ENCODE results near the gene TECPR2. TPM values are rescaled to one million over a fixed set of nuclear protein-coding genes. Genes with fewer than 3 reads are reported as not detected.

Gene TECPR2
- total and polyA plus RNA-seq, 10 of the 15 experiments (the other 5 are each of a cell fraction or from before 2014, with no cell fraction given): 0.15 to 10.0 (median 3.0) TPM

DNA sequence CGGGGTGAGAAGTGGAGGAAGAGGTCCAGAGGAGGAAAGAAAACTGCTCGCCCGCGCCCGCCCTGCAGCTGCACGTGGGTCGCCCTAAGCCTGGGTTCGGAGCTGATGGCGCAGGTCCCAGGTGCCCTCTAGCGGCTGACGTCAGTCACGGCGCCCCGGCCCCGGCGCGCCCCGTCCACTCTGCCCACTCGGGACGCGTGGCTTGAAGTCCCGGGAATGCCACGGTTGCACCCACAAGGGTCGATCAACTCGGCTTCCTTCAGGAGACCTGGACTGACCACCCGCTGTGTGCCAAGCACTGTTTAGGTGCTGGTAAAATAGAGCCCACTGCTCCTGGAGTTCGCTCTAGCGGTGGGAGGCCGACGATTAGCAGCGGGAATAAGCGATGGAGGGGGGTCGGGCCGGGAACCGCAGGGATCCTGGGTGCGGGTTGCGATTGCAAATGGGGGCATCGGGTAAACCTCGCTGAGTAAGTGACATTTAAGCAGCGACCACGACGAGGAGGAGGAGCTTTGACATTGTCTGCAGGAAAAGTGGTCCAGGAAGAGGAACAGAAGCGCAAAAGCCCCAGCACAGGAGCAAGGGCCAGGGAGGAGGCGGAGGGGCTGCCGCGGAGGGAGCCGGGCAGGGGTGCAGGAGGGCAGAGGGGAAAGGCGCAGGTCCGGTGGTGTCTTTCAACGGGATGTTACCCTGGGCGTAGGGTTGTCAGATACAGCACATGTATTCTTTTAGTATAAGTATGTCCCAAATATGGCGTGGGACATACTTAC lies 48.3 kb upstream of the TECPR2 start (continued):
- TF ChIP-seq MEF2B (IDR thresholded peaks at IDR 0.05; ENCODE audit: partially characterized antibody, poor library complexity, severe bottlenecking): peak; percentile 12
- peak; percentile 89 for TF ChIP-seq RAD21 (IDR thresholded peaks at IDR 0.05; ENCODE audit: insufficient read depth, low read depth, low read length)
- no peak for TF ChIP-seq MLLT1 (IDR thresholded peaks at IDR 0.05)
- TF ChIP-seq ZNF384 (IDR thresholded peaks at IDR 0.05; ENCODE audit: borderline replicate concordance, low read depth, low read length): no peak
- TF ChIP-seq, protein P1, sequence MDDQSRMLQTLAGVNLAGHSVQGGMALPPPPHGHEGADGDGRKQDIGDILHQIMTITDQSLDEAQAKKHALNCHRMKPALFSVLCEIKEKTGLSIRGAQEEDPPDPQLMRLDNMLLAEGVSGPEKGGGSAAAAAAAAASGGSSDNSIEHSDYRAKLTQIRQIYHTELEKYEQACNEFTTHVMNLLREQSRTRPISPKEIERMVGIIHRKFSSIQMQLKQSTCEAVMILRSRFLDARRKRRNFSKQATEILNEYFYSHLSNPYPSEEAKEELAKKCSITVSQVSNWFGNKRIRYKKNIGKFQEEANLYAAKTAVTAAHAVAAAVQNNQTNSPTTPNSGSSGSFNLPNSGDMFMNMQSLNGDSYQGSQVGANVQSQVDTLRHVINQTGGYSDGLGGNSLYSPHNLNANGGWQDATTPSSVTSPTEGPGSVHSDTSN (IDR thresholded peaks at IDR 0.05; ENCODE audit: insufficient replicate concordance, low read depth, low read length): no peak
- TF ChIP-seq RELA (IDR thresholded peaks at IDR 0.05; ENCODE audit: borderline replicate concordance, partially characterized antibody): no peak
- no peak for TF ChIP-seq ZBTB33 (IDR thresholded peaks at IDR 0.05)
- TF ChIP-seq MYB (IDR thresholded peaks at IDR 0.05; ENCODE audit: borderline replicate concordance, low read depth, low read length): no peak
- TF ChIP-seq YBX1 (IDR thresholded peaks at IDR 0.05): no peak
- TF ChIP-seq HDAC2 (IDR thresholded peaks at IDR 0.05): no peak
- no peak for TF ChIP-seq HDGF (IDR thresholded peaks at IDR 0.05)
- TF ChIP-seq RBBP5 (conservative IDR thresholded peaks at IDR 0.05): no peak
- TF ChIP-seq YY1 (IDR thresholded peaks at IDR 0.05; ENCODE audit: low read depth, low read length): peak; percentile 83
- peak; percentile 46; the same call in 1 of the 2 replicates for TF ChIP-seq EED (IDR thresholded peaks at IDR 0.05; ENCODE audit: low read depth)
- TF ChIP-seq, protein P2, sequence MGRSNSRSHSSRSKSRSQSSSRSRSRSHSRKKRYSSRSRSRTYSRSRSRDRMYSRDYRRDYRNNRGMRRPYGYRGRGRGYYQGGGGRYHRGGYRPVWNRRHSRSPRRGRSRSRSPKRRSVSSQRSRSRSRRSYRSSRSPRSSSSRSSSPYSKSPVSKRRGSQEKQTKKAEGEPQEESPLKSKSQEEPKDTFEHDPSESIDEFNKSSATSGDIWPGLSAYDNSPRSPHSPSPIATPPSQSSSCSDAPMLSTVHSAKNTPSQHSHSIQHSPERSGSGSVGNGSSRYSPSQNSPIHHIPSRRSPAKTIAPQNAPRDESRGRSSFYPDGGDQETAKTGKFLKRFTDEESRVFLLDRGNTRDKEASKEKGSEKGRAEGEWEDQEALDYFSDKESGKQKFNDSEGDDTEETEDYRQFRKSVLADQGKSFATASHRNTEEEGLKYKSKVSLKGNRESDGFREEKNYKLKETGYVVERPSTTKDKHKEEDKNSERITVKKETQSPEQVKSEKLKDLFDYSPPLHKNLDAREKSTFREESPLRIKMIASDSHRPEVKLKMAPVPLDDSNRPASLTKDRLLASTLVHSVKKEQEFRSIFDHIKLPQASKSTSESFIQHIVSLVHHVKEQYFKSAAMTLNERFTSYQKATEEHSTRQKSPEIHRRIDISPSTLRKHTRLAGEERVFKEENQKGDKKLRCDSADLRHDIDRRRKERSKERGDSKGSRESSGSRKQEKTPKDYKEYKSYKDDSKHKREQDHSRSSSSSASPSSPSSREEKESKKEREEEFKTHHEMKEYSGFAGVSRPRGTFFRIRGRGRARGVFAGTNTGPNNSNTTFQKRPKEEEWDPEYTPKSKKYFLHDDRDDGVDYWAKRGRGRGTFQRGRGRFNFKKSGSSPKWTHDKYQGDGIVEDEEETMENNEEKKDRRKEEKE (IDR thresholded peaks at IDR 0.05): no peak
- TF ChIP-seq KDM1A (IDR thresholded peaks at IDR 0.05; ENCODE audit: borderline replicate concordance): no peak
- no peak for TF ChIP-seq TAF1 (IDR thresholded peaks at IDR 0.05; ENCODE audit: borderline replicate concordance, low read depth, low read length)
- TF ChIP-seq CHD2 (IDR thresholded peaks at IDR 0.05; ENCODE audit: borderline replicate concordance, low read depth, low read length): 0 out of 2 replicates have a peak, but pooled peaks have one; percentile 29
- peak; percentile 83 to 85 for TF ChIP-seq IKZF2 (IDR thresholded peaks at IDR 0.05)
- TF ChIP-seq WRNIP1 (IDR thresholded peaks at IDR 0.05; ENCODE audit: borderline replicate concordance, low read depth, low read length): no peak
- TF ChIP-seq RAD51 (IDR thresholded peaks at IDR 0.05): peak; percentile 66
- no peak for TF ChIP-seq FOXK2 (IDR thresholded peaks at IDR 0.05)
- TF ChIP-seq CBX3 (IDR thresholded peaks at IDR 0.05; ENCODE audit: borderline replicate concordance, low read depth): no peak

All from GM12878 (cell line).